CMK (cell line): ENCODE data around the gene LCN10.
"Not testable (repeated sequence)": the region's sequence is repeated elsewhere in the genome, so short reads cannot be mapped to it uniquely, and the experiment has no call there.

Experiments used
- DNase-seq: peaks from one replicate; pipeline ENCODE4 v3.0.0-alpha.2; 2010; ENCODE audit warnings: low read depth

The LCN10 gene

GRCh38 chr9:136771907-136772415 lies 29.2 kb upstream of the LCN10 start:
- DNase-seq = no peak

- no peak for DNase-seq
These were observed 27.0 kb upstream of the LCN10 start for GRCh38 chr9:136769710-136770191.

- not testable (repeated sequence) for DNase-seq
These were observed 23.8 kb upstream of the LCN10 start for GRCh38 chr9:136766410-136767120.

- not testable (repeated sequence) for DNase-seq
These were observed 23.1 kb upstream of the LCN10 start for GRCh38 chr9:136765745-136766409.

- no peak for DNase-seq
These were observed 22.3 kb upstream of the LCN10 start for GRCh38 chr9:136765041-136765440.

- DNase-seq = no peak
These were observed 21.7 kb upstream of the LCN10 start, which contains the start of gene LCN15 for GRCh38 chr9:136764301-136764891. TSS of gene LCN15 (minus strand) at chr9:136764518. CDS start at chr9:136764488, 30 bp downstream.

GRCh38 chr9:136763649-136764035 lies 20.9 kb upstream of the LCN10 start:
- no peak for DNase-seq

GRCh38 chr9:136762915-136763648 lies 20.3 kb upstream of the LCN10 start:
- DNase-seq = peak; percentile 79

GRCh38 chr9:136762221-136762691 lies 19.5 kb upstream of the LCN10 start:
- no peak for DNase-seq

- DNase-seq = no peak
These were observed 18.8 kb upstream of the LCN10 start for GRCh38 chr9:136761545-136761981.

GRCh38 chr9:136760834-136761544 lies 18.2 kb upstream of the LCN10 start:
- DNase-seq = peak; percentile 64

- DNase-seq = no peak
These were observed 17.7 kb upstream of the LCN10 start for GRCh38 chr9:136760424-136760823.

GRCh38 chr9:136759436-136760325 lies 16.9 kb upstream of the LCN10 start:
- no peak for DNase-seq

GRCh38 chr9:136759001-136759400 lies 16.3 kb upstream of the LCN10 start:
- no peak for DNase-seq

GRCh38 chr9:136757751-136758140 lies 15.0 kb upstream of the LCN10 start:
- no peak for DNase-seq

GRCh38 chr9:136757328-136757727 lies 14.6 kb upstream of the LCN10 start:
- DNase-seq = no peak

- DNase-seq = no peak
These were observed 14.1 kb upstream of the LCN10 start for GRCh38 chr9:136756836-136757235.

GRCh38 chr9:136756134-136756438 lies 13.3 kb upstream of the LCN10 start:
- DNase-seq = no peak

- DNase-seq = not testable (repeated sequence)
These were observed 12.8 kb upstream of the LCN10 start for GRCh38 chr9:136755302-136756133.
